ENCODE data around the gene C1QC.

The C1QC gene

DNA sequence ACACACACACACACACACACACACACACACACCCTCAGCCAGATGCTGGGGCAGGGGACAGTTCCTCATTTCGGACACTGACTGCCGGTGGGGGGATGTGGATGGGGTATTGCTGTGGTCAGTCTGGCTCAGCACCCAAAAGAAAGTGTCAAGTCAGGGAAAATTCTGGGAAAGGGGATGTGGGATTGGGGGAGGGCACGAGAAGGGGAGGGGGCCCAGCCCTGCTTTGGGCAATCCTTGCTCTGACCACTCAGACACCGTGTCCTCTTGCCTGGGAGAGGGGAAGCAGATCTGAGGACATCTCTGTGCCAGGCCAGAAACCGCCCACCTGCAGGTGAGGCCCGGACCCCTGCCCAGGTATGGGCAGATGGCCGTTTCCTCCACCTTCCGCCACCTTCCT is at the start of gene C1QC:
TSS of gene C1QC (plus strand) at position 253 of the 400 bp plus-strand sequence. CDS start 391 bp downstream, outside the sequence.
- no peak for DNase-seq

DNA sequence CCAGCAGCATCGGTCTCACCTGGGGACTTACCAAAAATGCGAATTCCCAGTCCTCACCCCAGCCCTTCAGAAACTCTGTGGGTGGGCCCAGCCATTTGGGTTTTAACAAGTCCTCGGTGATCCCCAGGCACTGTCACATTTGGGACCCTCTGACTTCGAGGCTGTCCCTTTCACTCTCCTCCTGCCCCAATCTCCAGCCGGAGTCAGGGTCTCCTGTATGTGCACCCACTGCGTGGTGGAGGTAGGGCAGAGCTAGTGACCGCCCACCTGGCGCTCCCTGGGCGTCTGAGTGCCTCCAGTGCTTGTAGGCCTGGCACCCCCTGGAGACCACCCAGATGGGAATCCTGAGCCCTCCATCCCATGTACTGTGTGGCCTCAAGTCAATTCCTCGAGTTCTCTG is 49.0 kb upstream of the C1QC start:
- no peak for DNase-seq

DNA sequence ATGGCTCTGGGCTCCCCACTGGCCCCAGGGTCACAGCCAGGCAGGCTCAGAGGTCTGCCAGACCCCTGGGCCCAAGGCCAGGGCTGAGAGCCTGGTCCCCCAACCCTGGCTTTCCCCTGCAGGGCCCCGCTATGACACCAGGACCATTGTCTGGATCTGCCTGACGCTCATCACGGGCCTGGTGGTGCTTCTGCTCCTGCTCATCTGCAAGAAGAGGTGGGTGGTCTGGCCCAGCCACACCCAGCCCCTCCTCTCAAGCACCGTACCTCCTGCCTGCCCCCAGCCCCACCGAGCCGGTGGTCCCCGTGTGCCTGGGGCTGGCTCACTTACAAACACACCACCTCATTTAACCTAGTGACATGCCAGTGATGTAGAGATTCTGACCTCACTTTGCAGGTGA is 48.3 kb upstream of the C1QC start:
- no peak for DNase-seq

DNA sequence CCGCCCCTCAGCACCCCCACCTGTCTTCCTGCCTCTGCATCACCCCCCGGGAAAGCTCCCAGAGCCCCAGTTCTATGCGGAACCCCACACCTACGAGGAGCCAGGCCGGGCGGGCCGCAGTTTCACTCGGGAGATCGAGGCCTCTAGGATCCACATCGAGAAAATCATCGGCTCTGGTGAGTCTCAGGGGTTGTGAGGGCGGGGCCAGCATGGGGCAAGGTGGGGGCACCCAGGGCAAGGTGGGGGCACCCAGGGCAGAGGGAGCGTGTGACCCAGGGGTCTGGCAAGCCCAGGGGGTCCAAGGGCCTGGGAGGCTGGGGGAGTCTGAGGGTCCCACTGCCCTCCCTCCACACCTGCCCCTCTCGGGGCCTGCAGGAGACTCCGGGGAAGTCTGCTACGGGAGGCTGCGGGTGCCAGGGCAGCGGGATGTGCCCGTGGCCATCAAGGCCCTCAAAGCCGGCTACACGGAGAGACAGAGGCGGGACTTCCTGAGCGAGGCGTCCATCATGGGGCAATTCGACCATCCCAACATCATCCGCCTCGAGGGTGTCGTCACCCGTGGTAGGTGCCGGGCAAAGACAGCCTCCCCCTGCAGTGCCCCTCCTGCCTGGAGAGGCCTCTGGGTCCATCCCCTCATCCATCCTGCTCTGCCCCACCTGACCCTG is 46.0 kb upstream of the C1QC start:
- no peak for DNase-seq

DNA sequence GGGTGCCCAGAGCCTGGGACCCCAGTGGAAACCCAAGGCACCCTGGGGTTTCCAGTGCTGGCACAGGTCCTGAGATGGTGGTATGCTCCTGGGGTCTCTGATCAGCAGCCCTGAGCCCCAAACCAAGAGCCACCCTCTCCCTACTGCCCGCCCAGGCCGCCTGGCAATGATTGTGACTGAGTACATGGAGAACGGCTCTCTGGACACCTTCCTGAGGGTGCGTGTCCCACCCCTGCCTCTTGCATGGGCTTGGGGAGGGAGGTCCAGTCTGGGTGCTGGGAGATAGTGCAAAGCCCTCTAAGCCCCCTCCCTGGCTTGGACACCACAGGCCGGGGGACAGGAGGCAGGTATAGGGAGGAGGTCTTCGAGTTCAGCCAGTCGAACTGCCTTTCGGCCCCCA is 45.4 kb upstream of the C1QC start:
- DNase-seq: no peak

DNA sequence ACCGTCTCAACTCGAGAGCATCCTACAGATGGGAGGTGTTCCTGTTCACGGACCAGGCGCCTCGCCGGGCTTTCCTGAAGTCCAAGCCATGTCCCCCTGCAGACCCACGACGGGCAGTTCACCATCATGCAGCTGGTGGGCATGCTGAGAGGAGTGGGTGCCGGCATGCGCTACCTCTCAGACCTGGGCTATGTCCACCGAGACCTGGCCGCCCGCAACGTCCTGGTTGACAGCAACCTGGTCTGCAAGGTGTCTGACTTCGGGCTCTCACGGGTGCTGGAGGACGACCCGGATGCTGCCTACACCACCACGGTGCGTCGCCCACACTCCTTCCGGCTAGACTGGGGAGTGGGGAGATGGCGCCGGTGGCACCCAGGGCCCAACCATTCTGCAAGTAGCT is 44.7 kb upstream of the C1QC start:
- DNase-seq: no peak

DNA sequence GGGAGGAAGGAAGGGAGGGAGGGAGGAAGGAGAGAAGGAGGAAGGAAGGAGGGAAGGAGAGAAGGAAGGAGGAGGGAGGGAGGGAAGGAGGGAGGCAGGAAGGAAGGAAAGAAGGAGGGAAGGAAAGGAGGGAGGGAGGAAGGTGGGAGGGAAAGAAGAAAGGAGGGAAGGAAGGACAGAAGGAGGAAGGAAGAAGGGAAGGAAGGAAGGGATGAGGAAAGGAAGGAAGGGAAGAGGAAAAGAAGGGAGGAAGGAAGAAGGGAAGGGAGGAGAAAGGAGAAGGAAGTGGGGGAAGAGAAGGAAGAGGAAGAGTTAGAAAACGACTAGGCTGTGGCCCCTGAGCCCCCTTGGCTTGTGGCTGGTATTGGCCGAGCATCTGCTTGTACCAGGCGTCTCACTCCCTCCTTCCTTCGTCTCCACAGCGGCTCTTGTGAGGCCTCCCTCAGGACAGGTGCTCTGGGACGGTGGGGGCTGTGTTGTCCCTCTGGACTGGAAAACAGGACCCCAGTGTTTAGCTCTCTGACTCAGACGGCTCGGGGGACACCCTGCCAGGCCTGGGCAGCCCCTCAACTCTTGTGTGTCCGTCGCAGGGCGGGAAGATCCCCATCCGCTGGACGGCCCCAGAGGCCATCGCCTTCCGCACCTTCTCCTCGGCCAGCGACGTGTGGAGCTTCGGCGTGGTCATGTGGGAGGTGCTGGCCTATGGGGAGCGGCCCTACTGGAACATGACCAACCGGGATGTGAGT is 43.2 kb upstream of the C1QC start:
- DNase-seq: no peak

DNA sequence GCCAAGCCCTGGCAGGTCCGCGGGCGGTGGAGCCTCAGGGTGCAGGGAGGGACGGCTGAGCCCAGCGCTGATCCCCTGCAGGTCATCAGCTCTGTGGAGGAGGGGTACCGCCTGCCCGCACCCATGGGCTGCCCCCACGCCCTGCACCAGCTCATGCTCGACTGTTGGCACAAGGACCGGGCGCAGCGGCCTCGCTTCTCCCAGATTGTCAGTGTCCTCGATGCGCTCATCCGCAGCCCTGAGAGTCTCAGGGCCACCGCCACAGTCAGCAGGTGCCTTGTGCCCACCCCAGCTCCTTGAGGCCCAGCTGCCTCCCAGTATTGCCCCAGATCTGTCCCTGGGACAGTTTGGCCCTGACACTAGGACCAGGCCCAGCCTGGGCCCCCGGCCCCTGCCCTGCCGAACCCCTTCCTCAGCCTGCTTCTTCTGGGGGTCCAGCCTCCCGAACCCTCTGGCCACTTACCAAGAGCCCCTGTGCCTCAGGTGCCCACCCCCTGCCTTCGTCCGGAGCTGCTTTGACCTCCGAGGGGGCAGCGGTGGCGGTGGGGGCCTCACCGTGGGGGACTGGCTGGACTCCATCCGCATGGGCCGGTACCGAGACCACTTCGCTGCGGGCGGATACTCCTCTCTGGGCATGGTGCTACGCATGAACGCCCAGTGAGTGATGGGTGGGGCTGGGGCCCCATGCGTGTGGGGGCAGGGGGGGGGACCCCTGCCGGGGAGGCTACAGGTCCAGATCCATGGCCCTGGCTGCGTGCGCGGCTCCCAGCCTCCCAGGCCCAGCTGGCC is 42.4 kb upstream of the C1QC start:
- DNase-seq: no peak

DNA sequence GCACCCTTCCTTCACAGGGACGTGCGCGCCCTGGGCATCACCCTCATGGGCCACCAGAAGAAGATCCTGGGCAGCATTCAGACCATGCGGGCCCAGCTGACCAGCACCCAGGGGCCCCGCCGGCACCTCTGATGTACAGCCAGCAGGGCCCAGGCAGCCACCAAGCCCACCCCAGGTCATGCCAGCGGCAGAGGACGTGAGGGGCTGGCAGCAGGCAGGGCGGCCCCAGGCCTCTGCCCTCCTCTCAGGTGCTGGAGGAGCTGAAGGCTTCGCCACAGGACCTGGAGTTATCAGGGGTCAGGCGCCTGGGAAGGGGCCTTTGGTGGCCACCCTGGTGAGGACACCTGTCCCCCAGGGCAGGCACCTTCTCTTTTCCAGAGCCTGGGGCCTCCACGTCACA is 41.8 kb upstream of the C1QC start:
- DNase-seq: no peak

DNA sequence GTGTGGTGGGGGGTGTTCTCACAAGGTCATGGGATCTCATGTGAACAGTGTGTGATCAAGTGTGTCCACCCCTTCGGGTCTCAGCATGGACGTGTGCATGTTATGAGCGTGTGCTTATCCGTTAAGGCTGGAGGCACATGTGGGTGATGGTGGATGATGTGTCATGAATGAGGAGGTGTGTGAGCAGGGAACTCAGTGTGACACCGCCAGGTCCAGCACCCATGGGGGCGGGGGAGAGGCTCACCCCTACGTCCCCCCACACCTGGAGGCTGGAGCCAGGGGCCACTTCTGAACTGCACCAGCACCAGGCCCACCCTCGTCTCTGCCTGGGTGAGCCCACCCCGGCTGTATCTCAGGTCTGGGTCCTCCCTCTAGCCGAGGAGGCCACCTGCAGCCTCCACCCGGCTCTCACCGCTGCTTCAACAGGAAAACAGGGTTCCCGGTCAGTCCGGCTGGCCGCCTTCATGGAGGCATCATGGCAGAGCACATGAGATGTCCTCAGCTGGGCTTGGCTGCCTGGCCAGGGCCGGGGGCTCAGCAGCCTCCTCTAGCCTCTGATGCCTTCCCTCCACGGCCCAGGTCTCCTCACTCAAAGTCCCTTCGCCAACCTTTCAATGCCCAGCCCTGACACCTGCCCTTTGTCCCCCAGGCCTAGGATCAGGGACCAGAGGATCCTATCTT is 41.2 kb upstream of the C1QC start:
- DNase-seq: no peak

DNA sequence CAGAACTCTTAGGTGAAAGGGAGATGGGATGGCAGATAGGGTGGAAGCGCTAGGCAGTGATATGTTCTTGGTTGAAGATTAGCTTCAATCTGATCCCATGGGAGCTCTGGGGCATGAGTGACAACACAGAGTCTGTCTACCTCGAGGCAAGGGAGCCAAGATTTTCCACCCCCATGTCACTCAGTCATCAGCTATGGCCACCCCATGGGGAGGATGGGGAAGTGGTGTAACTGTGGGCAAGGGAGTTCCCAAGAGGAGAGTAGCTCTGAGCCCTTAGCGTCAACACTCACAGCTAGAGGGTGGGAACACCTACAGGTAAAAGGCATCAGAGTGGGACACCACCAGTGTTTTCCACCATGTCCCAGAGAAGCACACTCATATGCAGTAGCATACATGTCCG is 37.3 kb upstream of the C1QC start:
- no peak for DNase-seq

DNA sequence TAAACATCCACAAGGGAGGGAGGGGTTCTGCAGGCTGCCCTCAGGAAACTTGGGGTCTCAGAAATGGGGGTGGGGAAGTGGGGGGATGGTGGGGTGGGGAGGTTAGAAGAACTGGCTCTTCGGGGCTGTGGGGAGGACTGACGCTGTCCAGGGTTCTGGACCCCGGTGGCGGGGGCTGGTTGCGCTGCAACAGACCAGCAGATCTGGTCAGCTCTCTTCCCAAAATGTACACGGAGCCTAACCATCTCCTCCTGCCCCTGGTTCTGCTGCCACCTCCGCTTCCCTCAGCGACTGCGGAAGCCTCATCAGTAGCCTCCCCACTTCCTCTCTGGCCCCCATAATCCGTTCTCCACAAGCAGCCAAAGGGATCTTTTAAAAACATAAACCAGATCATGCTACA is 36.3 kb upstream of the C1QC start:
- no peak for DNase-seq

DNA sequence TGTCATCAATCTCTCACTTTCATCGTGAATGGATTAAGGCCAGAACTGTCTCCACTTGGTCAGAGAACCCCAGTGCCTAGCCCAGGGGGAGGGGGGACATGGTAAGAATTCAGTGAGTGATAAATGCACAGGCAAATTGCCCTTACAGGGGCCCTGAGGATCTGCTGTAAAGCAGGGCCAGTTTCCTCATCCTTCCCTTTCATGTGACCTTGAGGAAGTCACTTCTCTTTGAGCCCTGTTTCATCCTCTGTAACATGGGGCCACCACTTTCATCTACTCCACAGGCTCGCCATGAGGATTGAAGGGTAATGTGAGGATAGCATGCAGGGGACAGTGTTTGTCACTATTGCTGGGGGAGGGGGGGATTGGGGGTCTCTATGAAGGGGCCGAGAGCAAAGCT is 35.1 kb upstream of the C1QC start:
- DNase-seq: no peak

DNA sequence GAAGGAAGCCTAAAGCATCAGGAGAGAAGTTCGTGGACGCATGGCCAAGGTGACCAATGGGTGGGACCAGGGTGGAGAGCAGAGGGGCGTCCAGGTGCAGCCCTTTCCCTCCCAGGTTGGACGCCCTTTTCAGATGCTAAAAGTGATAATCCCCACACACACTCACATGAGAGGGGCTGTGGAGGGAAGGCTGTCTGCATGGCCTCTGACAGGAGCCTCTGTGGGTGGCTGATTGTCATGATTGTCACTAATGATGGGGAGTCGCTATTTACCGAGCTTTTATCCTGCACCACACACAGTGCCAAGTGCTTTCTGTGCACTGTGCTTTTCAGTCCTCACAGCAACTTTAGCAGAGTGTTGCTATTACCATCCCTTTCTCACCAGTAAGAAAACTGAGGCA is 34.1 kb upstream of the C1QC start:
- no peak for DNase-seq

DNA sequence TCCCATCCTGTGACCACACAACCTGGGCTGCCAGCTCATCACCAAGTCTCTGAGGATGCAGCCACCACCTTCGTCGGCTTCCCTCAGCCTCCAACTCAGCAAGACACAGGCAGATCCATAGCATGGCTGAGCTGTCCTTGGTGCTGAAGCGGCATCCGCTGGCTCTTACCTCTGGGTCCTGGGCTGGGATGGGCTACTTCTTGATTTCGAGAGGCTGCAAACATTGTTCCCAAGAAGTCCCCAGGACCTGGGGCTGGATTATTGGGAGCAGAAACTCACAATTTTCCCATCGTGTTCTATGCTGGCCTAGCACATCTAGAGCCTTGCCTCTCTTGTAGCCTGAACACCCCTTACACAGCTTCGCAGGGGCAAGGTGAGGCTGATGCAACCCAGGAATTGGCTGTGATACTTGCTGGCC is 31.9 kb upstream of the C1QC start:
- peak; percentile 86 for DNase-seq

DNA sequence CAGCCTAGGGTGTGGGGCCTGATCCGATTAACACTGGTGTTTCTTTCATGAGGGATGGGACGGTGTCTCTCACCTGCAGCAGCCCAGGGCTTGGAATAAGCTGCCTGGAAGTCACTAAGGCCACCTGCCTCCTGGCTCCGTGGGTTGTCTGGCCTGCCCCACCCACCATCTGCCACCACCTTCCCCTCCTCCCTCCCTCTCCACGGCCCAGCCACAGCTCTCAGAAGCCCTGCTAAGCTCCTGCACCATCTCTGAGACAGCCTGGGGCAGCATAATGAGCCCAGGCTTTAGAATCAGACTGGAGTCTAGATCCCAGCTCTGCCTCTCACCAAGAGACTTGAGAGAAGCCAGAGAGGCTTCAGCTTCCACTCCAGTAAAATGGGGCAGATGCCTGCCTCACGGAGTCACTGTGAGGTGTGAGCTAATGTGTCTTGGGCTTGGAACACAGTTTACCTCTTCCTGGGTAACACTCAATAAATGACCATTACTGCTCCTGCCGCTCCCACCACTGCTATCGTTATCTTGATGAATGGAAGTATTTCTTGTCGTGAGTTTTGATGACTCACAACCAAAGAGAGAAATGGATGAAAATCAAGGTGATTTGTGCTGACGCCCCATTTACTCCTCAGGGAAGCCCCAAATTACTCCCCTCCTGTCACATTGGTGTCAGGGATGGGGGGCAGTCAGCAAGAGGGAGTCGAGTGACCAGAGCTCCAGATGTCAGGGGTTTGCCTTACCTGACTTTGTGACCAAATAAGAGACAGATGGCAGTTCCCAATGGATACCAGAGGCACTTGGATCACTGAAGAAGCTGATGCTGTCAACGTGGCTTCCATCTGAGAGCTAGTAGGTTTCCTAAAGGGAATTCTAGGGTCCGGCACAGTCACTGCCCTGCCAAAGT is 30.5 kb upstream of the C1QC start:
- no peak for DNase-seq

DNA sequence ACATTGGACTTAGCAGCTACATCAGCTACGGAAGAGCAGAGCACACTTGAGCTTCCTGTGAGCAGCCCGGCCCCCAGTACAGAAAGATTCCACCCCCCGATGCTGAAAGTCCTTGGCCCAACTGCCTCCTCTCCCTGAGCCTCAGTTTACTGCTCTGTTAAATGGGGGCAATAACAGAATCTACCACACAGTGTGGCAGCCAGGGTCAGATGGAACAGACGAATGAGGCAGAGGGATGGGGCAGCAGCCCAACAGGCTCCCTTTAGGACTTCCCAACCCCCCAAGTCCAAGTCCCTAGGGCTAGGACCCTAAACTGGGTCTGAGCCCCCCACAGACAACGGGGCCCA is 29.9 kb upstream of the C1QC start:
- no peak for DNase-seq

DNA sequence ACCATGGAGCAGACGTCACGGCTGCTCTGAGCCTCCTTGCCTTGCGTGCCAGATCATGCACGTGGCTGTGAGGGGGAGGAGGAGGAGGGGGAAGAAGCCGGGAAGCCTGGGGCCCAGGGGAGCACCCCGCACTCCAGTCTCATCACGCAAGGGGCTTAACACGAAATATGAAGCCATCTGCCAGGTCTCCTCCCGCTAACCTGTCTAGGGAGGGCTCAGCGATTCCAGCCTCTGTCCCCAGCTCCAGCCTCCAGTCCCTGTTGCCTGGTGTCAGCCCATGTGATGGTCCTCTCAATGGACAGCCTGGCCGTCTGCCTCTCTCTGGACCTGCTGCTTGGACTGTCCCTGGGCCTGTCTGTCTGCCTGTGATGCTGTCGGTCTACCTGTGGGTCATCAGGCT is 29.5 kb upstream of the C1QC start:
- no peak for DNase-seq

DNA sequence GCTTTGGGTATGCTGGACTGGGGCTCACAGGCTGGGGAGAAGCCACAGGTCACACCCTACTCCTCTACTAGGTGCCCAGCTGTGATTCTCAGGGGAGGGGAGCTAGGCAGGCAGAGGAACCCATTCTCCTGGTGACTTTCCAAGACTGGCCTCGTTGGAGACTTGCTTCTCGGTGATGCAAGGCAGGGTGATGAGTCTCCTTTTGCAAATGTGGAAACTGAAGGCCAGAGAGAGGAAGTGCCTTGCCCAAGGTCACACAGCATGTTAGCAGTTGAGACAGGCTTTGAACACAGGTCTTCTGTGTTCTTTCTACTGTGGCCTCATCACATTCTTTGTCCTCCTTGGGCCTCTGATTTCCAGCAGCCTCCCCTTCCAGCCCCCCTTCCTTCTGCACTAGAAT is 27.5 kb upstream of the C1QC start:
- no peak for DNase-seq

DNA sequence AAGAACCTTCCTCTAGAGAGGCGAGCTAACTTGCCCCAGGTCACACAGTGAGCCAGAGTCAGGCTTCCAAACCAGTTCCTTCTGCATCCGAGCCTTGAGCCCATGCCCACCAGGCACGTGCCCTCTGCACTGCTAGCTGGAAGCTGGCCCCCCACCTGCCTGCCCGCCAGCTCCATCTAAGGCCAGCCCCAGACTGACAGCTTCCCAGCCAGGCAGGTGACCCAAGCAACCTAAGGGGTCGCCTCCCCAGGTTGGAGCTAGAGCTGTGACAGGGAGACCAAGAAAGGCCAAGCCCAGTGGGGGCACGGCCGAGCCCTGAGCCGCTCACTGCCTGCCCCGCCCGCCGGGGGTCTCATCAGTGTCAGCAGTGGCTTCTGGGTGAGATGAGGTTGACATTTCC is 26.9 kb upstream of the C1QC start:
- DNase-seq: no peak

DNA sequence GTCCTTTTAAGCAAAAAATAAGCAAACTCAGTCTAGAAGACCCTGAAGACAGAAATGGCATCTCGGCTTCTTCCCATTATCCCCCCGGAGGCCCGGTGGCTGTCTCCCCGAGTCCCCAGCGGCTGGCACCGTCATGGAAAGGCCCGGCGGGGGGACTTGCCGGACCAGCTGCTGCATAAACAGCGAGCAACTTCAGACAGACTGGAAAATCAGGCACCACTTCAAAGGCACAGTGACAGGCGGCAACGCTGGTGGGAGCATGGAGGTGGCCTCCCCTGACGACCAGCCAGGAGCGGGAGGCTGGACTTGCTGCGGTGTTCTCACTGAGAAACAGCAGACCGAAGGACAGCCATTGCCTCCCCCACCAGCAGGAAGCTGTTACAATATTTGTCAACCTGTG is 25.4 kb upstream of the C1QC start:
- no peak for DNase-seq

DNA sequence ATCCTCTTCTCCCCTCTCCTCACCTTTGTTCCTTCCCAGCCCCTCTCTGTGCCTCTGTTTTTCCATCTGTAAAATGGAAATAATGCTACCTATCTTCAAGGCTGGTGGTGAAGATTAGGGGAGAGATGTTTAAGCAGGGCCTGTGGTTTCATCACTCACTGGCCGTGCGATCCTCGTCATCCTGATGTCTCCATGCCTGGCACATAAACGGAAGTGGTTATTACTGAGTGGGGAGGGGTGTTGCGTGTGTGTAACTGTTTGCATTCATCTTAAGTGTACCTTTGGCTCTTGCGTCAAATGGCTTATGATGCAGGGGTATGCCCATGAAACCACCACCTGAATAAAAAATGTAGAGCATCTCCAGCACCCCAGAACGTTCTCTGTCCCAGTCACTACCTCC is 24.2 kb upstream of the C1QC start:
- DNase-seq: no peak

DNA sequence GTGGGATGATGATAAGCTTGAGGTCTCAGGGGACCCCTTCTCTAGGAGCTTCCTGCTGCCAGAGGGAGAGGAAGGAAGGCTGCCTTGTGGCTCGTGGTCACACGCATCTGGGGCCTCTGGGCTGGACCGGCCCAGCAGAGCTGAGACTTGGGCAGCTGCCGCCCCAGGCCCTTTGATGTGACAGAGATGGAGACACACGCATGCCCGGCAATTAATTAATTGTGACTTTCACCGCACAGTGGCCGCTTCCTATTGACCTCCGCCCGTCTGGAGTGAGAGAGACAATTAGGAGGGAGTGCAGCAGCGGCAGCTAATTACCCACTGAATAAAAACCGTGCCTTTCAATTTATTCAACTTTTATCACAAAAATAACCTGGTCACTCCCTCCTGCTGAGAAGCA is 23.6 kb upstream of the C1QC start:
- no peak for DNase-seq
